Measurements from ENCODE around the gene PRC1. TPM values are rescaled to one million over a fixed set of nuclear protein-coding genes. Genes with fewer than 3 reads are reported as not detected.
A peak's percentile ranks its signal among the peaks of the same experiment; 100 is the strongest.

The PRC1 gene
- total RNA-seq, 4 donors from 2014 or later, result 11.9 to 86.6 (median 22.8) TPM

DNA sequence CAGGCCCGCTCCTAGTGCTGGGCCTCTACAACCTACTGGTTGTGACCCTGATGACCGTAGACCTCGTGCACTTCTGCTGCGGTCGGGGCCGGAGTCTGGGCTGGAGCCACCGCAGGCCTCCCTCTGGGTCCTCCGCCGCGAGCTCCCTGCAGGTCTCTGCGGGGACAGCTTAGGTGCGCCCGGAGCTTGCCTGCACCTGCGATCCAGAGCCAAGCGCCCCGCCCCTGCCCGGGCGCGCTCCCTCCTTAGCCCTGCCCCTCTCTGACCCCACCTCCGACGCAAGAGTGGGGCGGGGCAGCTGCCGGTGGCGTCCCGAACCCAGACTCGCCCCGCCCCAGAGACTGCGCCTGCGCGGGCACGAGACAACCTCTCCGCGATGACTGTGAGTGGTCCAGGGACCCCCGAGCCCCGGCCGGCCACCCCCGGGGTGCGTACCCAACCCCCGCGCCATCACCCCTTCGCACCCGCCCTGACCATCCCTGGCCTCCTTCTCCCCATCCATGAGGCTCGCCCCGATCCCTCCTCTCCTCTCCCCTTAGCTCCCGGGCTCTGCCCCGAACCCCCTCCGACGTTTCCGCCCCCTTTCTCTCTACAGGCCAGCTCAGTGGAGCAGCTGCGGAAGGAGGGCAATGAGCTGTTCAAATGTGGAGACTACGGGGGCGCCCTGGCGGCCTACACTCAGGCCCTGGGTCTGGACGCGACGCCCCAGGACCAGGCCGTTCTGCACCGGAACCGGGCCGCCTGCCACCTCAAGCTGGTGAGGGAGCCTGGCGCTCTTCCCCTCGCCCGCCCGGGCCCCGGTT, 59.2 kb downstream of the PRC1 start, which contains the start of gene UNC45A:
TSS of gene UNC45A (plus strand) at position 337 of the 803 bp plus-strand sequence. CDS start at position 377, 40 bp downstream.
- Histone ChIP-seq H3K4me3 (peak within 1 kb of the TSS; percentile 62 to 88 (median 70)), H3K36me3 (peaks cover 0 to 27% (median 0%) of the 10 kb centered on the region in 3 donors), H3K4me1 (peaks cover 3 to 44% (median 15%) of the 10 kb centered on the region in 4 donors), H3K27me3 (no peaks in the 10 kb centered on the region), H3K9me3 (no peaks in the 10 kb centered on the region), H3K27ac (peak within 1 kb of the TSS; percentile 82 to 86 (median 84))
- TF ChIP-seq, protein P1, sequence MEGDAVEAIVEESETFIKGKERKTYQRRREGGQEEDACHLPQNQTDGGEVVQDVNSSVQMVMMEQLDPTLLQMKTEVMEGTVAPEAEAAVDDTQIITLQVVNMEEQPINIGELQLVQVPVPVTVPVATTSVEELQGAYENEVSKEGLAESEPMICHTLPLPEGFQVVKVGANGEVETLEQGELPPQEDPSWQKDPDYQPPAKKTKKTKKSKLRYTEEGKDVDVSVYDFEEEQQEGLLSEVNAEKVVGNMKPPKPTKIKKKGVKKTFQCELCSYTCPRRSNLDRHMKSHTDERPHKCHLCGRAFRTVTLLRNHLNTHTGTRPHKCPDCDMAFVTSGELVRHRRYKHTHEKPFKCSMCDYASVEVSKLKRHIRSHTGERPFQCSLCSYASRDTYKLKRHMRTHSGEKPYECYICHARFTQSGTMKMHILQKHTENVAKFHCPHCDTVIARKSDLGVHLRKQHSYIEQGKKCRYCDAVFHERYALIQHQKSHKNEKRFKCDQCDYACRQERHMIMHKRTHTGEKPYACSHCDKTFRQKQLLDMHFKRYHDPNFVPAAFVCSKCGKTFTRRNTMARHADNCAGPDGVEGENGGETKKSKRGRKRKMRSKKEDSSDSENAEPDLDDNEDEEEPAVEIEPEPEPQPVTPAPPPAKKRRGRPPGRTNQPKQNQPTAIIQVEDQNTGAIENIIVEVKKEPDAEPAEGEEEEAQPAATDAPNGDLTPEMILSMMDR (IDR thresholded peaks at IDR 0.05), result peak in 1 of 6 experiments; percentile 23
- peak; percentile 93 to 94 for TF ChIP-seq POLR2A (IDR thresholded peaks at IDR 0.05)
- peak; percentile 97 to 98 (median 98) for DNase-seq

DNA sequence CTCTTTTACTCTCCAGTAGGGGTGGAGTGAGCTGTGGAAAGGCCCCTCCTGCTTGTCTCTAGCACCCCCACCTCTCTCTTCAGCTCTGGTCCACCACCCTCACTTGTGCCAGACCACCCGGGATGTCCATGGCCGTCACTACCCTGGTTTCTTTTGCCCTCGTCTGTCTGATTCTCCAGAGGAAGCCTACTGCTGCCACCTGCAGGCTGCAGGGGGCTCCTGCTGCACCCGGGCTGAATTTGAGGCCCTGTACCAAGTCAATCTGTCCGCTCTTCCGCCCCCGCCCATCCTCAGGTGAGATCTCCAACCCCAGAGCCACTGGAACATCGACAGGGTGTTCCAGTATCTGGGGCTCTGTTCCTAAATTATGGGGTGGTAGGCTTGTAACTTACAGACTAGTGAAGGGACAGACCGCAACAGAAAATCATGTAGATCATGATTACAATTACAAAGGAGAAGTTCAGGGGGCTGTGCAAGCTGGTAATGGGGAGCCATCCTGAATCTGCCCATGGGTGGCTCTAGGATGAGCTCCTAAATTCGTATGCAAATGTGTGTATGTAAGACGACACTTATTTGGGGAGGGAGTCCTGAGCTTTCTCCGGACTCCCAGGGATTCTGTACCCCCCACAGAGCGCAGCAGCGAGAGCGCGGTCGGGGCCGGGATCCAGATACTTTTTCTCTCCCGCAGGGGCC, 59.9 kb downstream of the PRC1 start:
- H3K36me3 ChIP-seq, result peaks cover 0 to 19% (median 0%) of the 10 kb centered on the region in 3 donors
- peak overlapping the region; percentile 62 to 88 (median 70) for H3K4me3 ChIP-seq
- no peaks in the 10 kb centered on the region for H3K9me3 ChIP-seq
- peak; percentile 90 to 97 (median 93) for DNase-seq
- no peaks in the 10 kb centered on the region for H3K27me3 ChIP-seq
- H3K4me1 ChIP-seq, result peaks cover 3 to 44% (median 15%) of the 10 kb centered on the region in 4 donors
- peak overlapping the region; percentile 82 to 86 (median 84) for H3K27ac ChIP-seq
- no peak for TF ChIP-seq POLR2A (IDR thresholded peaks at IDR 0.05)
- TF ChIP-seq, protein P1 (IDR thresholded peaks at IDR 0.05), result peak; percentile 68 to 90 (median 86)

DNA sequence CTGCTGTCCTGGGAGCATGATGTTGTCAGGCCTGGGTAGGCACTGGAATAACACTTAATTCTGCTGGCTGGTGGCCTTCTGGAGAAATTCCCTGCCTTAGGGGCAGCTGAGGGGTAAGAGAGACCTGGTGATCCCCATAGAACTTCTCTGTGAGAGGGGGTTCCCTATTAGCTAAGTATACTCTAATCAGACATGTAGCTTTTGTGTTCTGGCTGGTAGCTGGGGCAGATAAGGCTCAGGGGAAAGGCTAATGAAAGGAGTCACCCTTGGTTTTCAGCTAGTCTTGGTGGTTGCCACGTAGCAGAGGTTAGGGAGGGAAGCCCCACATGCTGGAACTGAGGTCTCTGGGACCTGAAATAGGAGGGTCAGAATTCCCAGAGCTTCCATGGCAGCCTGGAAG, 61.0 kb downstream of the PRC1 start:
- Histone ChIP-seq H3K4me1 (peaks cover 3 to 44% (median 15%) of the 10 kb centered on the region in 4 donors), H3K27me3 (no peaks in the 10 kb centered on the region), H3K27ac (no peak overlapping the region), H3K9me3 (no peaks in the 10 kb centered on the region), H3K4me3 (no peak overlapping the region), H3K36me3 (peaks cover 0 to 9% (median 0%) of the 10 kb centered on the region in 3 donors)
- DNase-seq, result no peak
- TF ChIP-seq POLR2A (IDR thresholded peaks at IDR 0.05), result no peak
- TF ChIP-seq, protein P1 (IDR thresholded peaks at IDR 0.05), result no peak

DNA sequence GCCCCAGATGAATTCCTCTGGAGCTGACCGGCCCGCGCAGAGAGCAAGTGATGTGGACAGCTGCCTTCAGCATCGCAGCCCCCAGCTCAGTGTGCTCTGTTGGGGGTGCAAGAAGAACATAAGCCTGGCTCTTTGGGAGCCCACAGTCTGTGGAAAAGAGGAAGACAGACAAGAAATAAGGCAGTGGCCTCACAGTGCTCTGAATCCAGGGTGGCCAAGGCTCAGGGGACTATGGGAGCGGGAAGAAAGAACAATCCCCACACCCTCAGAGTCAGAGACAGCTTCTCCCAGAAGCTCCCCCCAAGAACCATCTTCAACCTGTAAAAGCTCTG, 61.7 kb downstream of the PRC1 start:
- TF ChIP-seq, protein P1 (IDR thresholded peaks at IDR 0.05), result no peak
- no peak for TF ChIP-seq POLR2A (IDR thresholded peaks at IDR 0.05)
- H3K27ac ChIP-seq, result peak overlapping the region; percentile 94 to 97 (median 96)
- H3K27me3 ChIP-seq, result no peaks in the 10 kb centered on the region
- peaks cover 0 to 3% (median 0%) of the 10 kb centered on the region in 3 donors for H3K36me3 ChIP-seq
- H3K9me3 ChIP-seq, result no peaks in the 10 kb centered on the region
- peak overlapping the region; percentile 60 to 86 (median 76) for H3K4me3 ChIP-seq
- H3K4me1 ChIP-seq, result peaks cover 3 to 44% (median 15%) of the 10 kb centered on the region in 4 donors
- no peak for DNase-seq

DNA sequence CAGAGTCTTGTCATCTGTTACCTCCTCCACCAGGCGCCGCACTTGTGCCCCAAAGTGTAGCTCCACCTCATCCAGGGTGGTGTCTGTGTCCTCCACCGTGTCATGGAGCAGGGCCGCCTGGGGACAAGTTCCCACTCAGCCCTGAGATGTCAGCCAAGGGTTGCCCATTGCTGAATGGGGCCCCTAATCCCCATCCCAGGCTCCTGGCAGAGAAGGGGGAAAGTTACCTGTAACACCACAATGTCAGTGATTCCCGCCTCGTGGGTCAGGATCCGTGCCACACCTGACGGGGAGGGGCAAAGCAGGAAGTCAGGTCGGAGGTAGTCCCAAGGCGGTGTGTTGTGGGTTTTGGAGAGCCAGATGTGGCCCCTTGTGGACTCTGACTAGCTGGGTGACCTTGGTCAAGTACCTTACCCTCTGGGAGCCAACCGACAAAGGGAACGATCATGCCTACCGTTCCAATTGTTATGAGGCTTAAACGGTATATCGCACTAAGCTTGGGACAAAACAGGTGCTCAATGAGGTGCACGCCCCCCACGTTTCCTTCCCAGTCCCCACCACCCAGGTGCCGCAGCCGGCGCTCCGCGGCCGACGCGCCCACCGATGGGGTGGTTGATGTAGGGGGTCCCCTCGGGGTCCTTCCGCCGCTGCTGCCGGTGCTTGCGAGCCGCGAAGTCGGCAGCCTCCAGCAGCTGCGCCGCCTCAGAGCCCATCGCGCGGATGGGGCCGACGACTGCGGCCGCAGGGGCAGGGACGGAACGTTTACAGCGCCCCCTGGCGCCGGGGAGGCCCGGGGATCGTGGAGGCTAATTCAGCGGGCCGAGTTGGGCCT, 62.3 kb downstream of the PRC1 start, which contains the start of gene HDDC3:
TSS of gene HDDC3 (minus strand) at position 722 of the 832 bp plus-strand sequence. CDS start at position 713, 9 bp downstream.
- Histone ChIP-seq H3K9me3 (no peaks in the 10 kb centered on the region), H3K4me3 (peak within 1 kb of the TSS; percentile 60 to 86 (median 76)), H3K36me3 (no peaks in the 10 kb centered on the region), H3K27me3 (no peaks in the 10 kb centered on the region), H3K27ac (peak within 1 kb of the TSS; percentile 94 to 97 (median 96)), H3K4me1 (peaks cover 3 to 43% (median 15%) of the 10 kb centered on the region in 4 donors)
- DNase-seq, result peak; percentile 91 to 96 (median 95)
- TF ChIP-seq POLR2A (IDR thresholded peaks at IDR 0.05), result peak; percentile 63 to 90
- TF ChIP-seq, protein P1 (IDR thresholded peaks at IDR 0.05), result peak; percentile 67 to 97 (median 94)

All from Peyer's patch (tissue), 4 donors.